GM19193 (cell line): ENCODE measurements around the gene NCAM2.

Experiments
- POLR2A ChIP-seq: IDR thresholded peaks from 4 replicates; pipeline ENCODE4 v1.6.1; 2011; ENCODE audit not compliant: insufficient read depth, insufficient read length; ENCODE audit errors: extremely low read depth

NCAM2 gene

GRCh38 chr21:21366277-21366676 is 368.1 kb downstream of the NCAM2 start:
- no peak for TF ChIP-seq POLR2A

DNA sequence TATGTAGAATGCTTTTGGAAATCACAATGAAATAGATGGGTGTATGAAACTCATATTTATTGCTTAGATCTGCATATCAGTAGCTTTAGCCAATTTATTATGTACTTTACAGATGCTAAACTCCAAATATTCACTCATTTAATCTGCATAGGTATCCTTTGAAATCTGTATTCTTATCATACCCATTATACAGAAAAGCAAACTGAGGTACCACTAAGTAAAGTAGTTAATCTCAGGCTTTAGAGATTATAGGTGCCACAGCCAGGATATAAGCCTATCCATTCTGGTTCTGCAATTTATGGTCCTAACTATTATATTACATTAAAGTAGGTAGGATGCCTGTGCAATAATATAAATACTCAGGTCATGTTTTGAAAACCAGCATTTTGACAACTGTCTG is 369.4 kb downstream of the NCAM2 start:
- TF ChIP-seq POLR2A, result no peak

DNA sequence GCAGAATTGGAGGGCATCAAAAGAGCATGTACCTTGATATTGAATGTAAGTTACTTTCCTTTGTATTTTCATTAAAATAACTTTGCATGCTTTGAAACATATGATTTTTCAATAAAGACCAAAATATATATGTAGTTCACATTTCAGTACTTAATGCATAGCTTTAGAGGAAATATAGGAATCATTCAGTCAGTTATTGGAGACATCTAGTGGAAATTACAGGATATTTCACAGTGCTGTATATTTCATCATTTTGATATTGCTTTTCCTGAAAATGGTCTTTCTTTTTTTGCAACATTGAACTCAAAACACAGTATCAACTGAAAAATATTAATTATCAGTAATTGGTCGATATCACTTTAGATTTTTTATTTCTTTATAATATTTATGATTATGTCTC is 375.8 kb downstream of the NCAM2 start:
- TF ChIP-seq POLR2A, result no peak

- TF ChIP-seq POLR2A, result no peak
These were observed 384.9 kb downstream of the NCAM2 start for GRCh38 chr21:21383126-21383525.

- TF ChIP-seq POLR2A, result no peak
These were observed 386.8 kb downstream of the NCAM2 start for GRCh38 chr21:21384977-21385376.

GRCh38 chr21:21385404-21385803 is 387.2 kb downstream of the NCAM2 start:
- TF ChIP-seq POLR2A, result no peak

GRCh38 chr21:21387916-21388315 is 389.7 kb downstream of the NCAM2 start:
- no peak for TF ChIP-seq POLR2A

DNA sequence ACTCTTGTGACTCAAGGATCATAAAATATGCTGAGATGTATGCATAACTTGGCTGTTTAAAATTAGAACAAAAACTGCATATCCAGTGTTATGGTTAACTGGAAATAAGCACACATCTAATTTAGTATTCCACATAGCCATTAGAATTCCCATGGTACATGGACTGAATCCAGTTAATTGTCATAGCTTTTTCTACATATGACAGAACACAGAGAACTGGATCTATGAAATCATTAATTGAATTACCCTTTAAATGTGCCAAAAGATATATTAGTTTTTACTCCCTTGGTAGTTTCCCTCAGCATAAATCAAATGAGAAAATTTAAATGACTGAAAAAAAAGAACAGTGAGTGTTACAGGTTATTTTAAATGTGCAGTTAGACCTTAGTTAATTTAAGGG is 395.9 kb downstream of the NCAM2 start:
- no peak for TF ChIP-seq POLR2A

GRCh38 chr21:21396424-21396823 is 398.2 kb downstream of the NCAM2 start:
- no peak for TF ChIP-seq POLR2A

DNA sequence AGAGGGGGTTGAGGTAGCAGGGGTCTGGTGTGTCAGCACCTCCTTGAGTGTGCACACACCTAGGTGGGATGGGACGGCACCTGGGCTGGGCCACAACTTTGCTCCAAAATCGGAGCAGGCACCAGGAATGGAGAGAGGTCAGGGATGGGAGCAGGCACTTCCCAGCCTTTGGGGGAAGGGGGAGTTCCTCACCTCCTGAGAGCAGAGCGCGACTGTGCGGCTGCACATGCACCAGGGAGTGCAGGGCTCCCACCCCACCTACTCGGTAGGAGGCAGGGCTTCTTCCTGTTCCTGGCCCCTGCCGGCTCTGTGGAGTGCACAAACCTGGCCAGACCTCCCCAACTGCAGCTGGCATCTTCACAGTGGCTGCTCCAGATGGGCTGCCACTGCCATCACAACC is 399.3 kb downstream of the NCAM2 start:
- TF ChIP-seq POLR2A, result no peak

- TF ChIP-seq POLR2A, result no peak
These were observed 403.2 kb downstream of the NCAM2 start for GRCh38 chr21:21401444-21401843.

DNA sequence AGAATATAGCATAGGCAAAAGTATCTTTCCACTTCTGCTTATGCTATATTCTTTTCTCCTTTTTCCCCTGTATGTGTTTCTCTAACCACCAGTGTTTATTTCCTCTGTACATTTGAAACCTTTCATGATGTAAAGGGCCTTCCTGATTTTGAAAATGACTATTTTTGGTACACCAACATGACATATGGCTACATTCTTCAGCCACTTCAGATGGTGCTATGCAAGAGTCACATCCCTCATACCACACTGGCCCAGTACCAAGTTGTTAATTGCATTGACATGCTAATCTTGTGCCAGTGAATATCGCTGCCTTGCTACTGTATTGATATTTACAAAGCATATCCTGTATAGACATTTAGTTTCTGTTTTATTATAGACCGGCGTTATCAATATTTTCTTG is 408.7 kb downstream of the NCAM2 start:
- TF ChIP-seq POLR2A, result no peak

GRCh38 chr21:21412096-21412495 is 413.9 kb downstream of the NCAM2 start:
- no peak for TF ChIP-seq POLR2A

DNA sequence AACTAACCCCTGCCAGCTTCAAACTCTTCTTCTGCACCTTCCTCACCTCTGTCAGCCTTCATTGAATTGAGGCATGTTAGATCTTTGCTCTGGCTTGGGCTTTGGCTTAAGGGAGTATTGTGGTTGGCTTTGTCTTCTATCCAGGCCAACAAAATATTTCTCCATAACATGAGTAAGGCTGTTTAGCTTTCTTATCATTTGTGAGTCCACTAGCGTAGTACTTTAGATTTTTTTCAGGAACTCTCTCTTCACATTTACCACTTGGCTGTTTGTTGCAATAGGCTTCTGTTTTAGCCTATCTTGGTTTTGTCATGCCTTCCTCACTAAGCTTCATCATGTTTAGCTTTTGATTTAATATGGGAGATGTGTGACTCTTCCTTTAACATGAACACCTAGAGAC is 417.5 kb downstream of the NCAM2 start:
- TF ChIP-seq POLR2A, result no peak

DNA sequence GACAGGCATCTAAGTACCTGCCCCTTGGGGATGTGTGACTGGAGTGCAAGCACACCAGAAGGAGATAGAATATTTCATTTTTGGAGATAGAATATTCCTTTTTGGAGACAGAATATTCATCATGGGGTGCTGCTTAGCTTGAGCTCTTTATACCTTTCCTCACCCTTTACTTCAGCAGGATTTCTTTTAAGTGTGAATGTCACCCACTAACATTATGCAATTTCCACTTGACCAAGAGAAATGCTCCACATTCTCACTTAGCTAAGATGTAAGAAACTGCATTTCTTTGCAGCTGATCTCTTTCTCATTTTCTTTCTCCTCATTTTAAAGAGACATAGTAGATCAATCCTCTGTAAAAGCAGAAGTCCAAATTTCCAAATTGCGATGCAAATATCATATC is 436.7 kb downstream of the NCAM2 start:
- no peak for TF ChIP-seq POLR2A

GRCh38 chr21:21436012-21436534 is 437.9 kb downstream of the NCAM2 start:
- no peak for TF ChIP-seq POLR2A

DNA sequence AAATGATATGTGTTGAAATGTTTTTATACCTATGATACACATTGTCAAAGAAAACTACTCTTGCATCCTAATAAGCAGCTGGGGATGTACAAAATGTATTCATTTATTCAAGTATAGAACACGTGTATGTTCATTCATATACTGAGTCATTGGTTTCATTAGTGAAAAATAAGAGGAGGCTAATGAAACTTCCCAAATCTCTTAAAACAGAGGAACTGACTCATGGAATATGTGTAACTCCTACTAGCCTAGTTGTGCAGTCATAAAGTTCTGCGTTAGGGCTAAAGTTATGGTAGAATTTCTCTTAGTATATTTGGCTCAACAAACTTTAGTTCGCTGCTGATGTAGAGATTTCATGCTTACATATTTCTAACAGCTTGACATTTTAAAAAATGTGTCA is 441.6 kb downstream of the NCAM2 start:
- TF ChIP-seq POLR2A, result no peak
